Lower lobe of right lung (tissue), 2 donors: ENCODE measurements around the gene LYRM2. TPM values are rescaled to one million over a fixed set of nuclear protein-coding genes. Genes with fewer than 3 reads are reported as not detected.

Experiments
- ATAC-seq, 2 donors: fragments of 200-7000 bp; cut with Tn5 transposase; one replicate each; pipeline ENCODE4 v1.9.1; 2020 to 2022; ENCODE audit warnings: mild to moderate bottlenecking in 2 of 2, moderate library complexity in 2 of 2
- DNase-seq: peaks from one replicate; pipeline ENCODE4 v3.0.0-alpha.2; 2020
- H3K27ac ChIP-seq: fragments of 200-600 bp; one replicate; pipeline ENCODE4 v1.8.0; 2022
- H3K27me3 ChIP-seq: fragments of 200-600 bp; one replicate; pipeline ENCODE4 v1.8.0; 2022; ENCODE audit warnings: low read depth
- H3K36me3 ChIP-seq: fragments of 200-600 bp; one replicate; pipeline ENCODE4 v1.8.0; 2022; ENCODE audit warnings: mild to moderate bottlenecking
- H3K4me1 ChIP-seq: fragments of 200-600 bp; one replicate; pipeline ENCODE4 v1.8.0; 2022
- H3K4me3 ChIP-seq: fragments of 200-600 bp; one replicate; pipeline ENCODE4 v1.8.0; 2022; ENCODE audit warnings: mild to moderate bottlenecking
- H3K9me3 ChIP-seq: fragments of 200-600 bp; one replicate; pipeline ENCODE4 v1.8.0; 2022
- intact Hi-C: fragments of 100-400 bp; cut with DNase I; formaldehyde crosslinking; loops from one replicate; pipeline ENCODE4 v1.11.0; 2022
- total RNA-seq: library from RNA; stranded (reverse); fragmentation: NEBNext Ultra II Directional; extraction: Animal tissue kit (Norgen Biotek cat#: 25700); gene quantifications from one replicate; pipeline ENCODE4 v1.2.1, GENCODE V29; 2021
- TF ChIP-seq, protein P1 (sequence below): fragments of 200-600 bp; IDR thresholded peaks from one replicate; pipeline ENCODE4 v1.8.0; 2022; ENCODE audit warnings: antibody characterized with exemption, mild to moderate bottlenecking
- donor health status: DM: no; HTN: yes; CAD: no; lungs with severe emphysema.

The LYRM2 gene
- total RNA-seq, 1 donor from 2014 or later: 35.5 TPM

DNA sequence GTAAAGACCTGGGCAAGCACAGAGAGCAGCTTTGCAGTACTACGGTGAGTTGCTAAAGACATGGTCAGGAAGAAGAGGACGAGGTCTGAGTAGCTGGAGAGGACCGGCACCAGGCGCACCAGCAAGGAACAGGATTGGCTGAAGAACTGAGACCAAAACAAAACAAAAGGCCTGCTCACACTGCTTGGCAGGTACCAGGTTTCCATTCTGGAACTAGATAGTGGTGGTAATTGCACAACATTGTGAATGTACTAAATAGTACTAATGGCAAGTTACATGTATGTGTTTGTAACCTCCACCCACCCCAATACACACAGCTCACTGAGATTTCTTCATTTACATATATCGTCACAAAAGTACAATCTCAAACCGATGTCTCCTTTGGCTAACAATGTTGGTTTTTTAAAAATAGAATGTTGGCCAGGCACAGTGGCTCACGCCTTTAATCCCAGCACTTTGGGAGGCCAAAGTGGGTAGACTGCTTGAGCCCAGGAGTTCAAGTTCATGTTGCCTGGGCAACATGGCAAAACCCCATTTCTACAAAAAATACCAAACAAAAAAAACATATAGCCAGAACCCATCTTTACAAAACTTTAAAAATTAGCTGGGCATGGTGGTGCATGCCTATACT, 32.5 kb upstream of the LYRM2 start:
- intact Hi-C loops: no loop called here
- no peak for ATAC-seq
- TF ChIP-seq, protein P1, sequence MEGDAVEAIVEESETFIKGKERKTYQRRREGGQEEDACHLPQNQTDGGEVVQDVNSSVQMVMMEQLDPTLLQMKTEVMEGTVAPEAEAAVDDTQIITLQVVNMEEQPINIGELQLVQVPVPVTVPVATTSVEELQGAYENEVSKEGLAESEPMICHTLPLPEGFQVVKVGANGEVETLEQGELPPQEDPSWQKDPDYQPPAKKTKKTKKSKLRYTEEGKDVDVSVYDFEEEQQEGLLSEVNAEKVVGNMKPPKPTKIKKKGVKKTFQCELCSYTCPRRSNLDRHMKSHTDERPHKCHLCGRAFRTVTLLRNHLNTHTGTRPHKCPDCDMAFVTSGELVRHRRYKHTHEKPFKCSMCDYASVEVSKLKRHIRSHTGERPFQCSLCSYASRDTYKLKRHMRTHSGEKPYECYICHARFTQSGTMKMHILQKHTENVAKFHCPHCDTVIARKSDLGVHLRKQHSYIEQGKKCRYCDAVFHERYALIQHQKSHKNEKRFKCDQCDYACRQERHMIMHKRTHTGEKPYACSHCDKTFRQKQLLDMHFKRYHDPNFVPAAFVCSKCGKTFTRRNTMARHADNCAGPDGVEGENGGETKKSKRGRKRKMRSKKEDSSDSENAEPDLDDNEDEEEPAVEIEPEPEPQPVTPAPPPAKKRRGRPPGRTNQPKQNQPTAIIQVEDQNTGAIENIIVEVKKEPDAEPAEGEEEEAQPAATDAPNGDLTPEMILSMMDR: no peak

DNA sequence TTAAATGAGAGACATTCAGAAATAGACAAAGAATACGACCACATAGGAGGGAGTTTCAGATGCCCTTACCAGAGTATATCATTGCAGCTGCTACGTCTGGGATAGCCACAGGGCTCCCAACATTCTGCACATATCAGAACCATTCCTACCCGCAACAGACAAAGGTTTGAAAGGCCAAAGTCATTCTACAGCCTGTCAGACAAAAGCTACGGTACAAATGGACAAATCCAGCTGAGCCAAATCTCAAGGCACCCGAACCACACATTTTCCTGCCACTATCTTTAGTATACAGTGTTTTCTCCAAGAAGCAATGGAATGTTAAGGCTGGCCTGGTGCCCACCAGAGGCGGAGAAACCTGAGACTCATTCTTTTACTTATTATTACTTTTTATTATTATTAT, 30.5 kb upstream of the LYRM2 start:
- no peak for ATAC-seq
- H3K27me3 ChIP-seq: no peaks in the 10 kb centered on the region
- DNase-seq: no peak
- no peak overlapping the region for H3K4me3 ChIP-seq
- no peaks in the 10 kb centered on the region for H3K9me3 ChIP-seq
- no peak overlapping the region for H3K27ac ChIP-seq
- TF ChIP-seq, protein P1: no peak
- peaks cover 89% of the 10 kb centered on the region for H3K36me3 ChIP-seq
- intact Hi-C loops: no loop called here
- H3K4me1 ChIP-seq: no peaks in the 10 kb centered on the region

More for the DNA sequence above, 32.5 kb upstream of the LYRM2 start:
- no peak overlapping the region for H3K4me3 ChIP-seq
- H3K36me3 ChIP-seq: peaks cover 91% of the 10 kb centered on the region
- no peaks in the 10 kb centered on the region for H3K9me3 ChIP-seq
- no peaks in the 10 kb centered on the region for H3K27me3 ChIP-seq
- H3K4me1 ChIP-seq: no peaks in the 10 kb centered on the region
- H3K27ac ChIP-seq: no peak overlapping the region
- no peak for DNase-seq

DNA sequence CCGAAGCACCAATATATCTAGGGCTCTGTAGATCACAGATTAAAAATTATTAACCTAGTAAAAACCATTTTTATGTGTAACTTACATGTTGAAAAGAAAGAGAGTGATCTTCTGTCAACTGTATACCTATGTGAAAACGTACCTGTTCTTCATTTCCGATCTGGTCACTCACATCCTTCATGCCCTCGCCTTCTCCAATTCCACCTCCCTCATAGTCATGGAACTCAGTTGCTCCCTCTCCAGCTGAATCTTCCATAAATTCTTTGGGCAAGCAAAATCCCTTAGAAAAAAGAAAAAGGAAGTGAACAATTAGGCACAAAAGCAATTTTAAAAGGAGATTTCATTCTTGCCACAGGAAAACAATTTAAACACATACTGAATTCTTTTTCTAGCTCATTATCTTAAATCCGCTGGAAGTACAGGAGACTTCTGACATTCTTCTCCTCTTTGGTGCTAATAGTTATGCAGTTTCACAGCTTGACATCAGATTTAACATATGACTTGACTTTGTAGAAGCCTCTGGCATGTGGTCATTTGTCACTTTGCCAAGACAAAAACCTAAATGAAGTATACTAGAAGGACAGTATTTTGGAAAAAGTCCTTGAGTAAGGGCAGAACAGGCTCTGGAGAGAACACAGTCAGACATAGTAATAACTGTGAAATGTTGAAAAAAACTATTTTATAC, 29.5 kb upstream of the LYRM2 start:
- H3K36me3 ChIP-seq: peaks cover 89% of the 10 kb centered on the region
- intact Hi-C loops: no loop called here
- H3K27me3 ChIP-seq: no peaks in the 10 kb centered on the region
- no peaks in the 10 kb centered on the region for H3K9me3 ChIP-seq
- no peaks in the 10 kb centered on the region for H3K4me1 ChIP-seq
- DNase-seq (no peak), ATAC-seq (no peak)
- H3K27ac ChIP-seq: no peak overlapping the region
- TF ChIP-seq, protein P1: no peak
- no peak overlapping the region for H3K4me3 ChIP-seq

DNA sequence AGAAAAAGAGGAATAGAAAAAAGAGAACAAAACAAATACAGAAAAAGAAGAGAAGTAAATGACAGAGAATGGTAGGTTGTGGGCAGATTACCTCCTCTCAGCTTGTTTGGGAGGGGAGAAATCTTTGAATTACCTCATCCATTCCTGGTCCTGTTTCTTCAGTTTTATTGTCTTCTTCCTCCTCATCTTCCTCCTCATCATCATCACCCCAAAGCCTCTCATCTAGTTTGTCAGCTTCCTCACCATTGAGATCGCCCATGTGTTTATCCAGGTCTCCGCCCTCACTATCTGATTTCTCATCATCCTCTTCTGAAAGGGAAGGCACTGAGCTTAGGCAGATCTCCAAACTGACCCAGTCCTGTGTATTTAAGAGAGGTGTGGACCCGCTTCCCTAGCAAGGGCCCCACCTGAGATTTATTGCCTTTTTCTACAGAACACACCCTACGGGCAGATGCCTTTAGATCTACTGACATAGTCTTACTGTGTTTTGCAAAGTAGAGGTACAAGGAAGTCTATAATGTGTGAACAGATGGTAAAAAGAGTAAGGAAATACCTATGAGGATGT, 24.2 kb upstream of the LYRM2 start:
- H3K4me3 ChIP-seq: no peak overlapping the region
- H3K4me1 ChIP-seq: no peaks in the 10 kb centered on the region
- ATAC-seq (no peak), DNase-seq (no peak)
- peaks cover 98% of the 10 kb centered on the region for H3K36me3 ChIP-seq
- intact Hi-C loops: no loop called here
- H3K27ac ChIP-seq: no peak overlapping the region
- TF ChIP-seq, protein P1: no peak
- no peaks in the 10 kb centered on the region for H3K9me3 ChIP-seq
- no peaks in the 10 kb centered on the region for H3K27me3 ChIP-seq

DNA sequence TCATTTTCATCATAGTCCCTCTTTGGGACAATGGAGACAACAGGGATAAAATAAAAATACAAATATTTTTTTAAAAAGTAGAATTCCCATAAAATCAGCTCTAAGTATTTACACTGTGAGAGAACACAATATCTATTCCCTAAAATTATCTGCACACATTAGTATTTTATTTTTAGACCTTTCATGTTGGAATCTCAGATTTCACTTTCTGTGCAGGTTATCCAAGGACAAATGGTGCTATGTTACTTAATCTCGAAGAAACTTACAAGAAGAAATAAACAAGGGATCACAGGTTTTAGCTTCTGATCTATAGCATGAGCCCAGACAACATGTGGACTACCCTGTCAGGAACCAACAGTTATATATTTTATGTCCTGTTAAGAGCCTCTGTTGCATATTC, 23.0 kb upstream of the LYRM2 start:
- TF ChIP-seq, protein P1: no peak
- Histone ChIP-seq H3K4me3 (no peak overlapping the region), H3K27me3 (no peaks in the 10 kb centered on the region), H3K4me1 (no peaks in the 10 kb centered on the region), H3K27ac (no peak overlapping the region), H3K36me3 (peaks cover 98% of the 10 kb centered on the region), H3K9me3 (no peaks in the 10 kb centered on the region)
- ATAC-seq (no peak), DNase-seq (no peak)
- intact Hi-C loops: no loop called here
